HepG2 (cell line): Measurements from ENCODE around the gene ZFHX3. TPM values are rescaled to one million over a fixed set of nuclear protein-coding genes. Genes with fewer than 3 reads are reported as not detected.

Source experiments
- BCLAF1 ChIP-seq: fragments of 450-650 bp; IDR thresholded peaks from 2 replicates; pipeline ENCODE4 v1.6.1; 2017; ENCODE audit warnings: mild to moderate bottlenecking
- BRF2 ChIP-seq: sonication (generic); formaldehyde crosslinking; IDR thresholded peaks from 2 replicates; pipeline ENCODE4 v1.8.1; 2022; ENCODE audit warnings: mild to moderate bottlenecking, missing genetic modification reagents
- IRF2 ChIP-seq: IDR thresholded peaks from 2 replicates; pipeline ENCODE4 v1.6.1; 2018; ENCODE audit warnings: missing genetic modification reagents, missing compliant biosample characterization
- KDM6A ChIP-seq: IDR thresholded peaks from 2 replicates; pipeline ENCODE4 v1.6.1; 2016; ENCODE audit warnings: low read depth
- KLF13 ChIP-seq: sonication (generic); formaldehyde crosslinking; IDR thresholded peaks from 2 replicates; pipeline ENCODE4 v1.4.0; 2020; ENCODE audit warnings: mild to moderate bottlenecking, missing genetic modification reagents
- MAFK ChIP-seq, 2 experiments: IDR thresholded peaks in 1 of 2; conservative IDR thresholded peaks in 1 of 2; 2 replicates each; pipeline ENCODE4 v1.6.1; 2011; ENCODE audit warnings: improper control_type of control experiment in 2 of 2, low read length in 2 of 2
- SKI ChIP-seq: fragments of 450-650 bp; IDR thresholded peaks from one replicate; pipeline ENCODE4 v1.6.1; 2018; ENCODE audit warnings: mild to moderate bottlenecking; ENCODE audit not compliant: partially characterized antibody
- STAT5B ChIP-seq: sonication (generic); formaldehyde crosslinking; IDR thresholded peaks from 2 replicates; pipeline ENCODE4 v1.4.0; 2020; ENCODE audit warnings: missing genetic modification reagents
- TEAD3 ChIP-seq: optimal IDR thresholded peaks from 2 replicates; pipeline ENCODE3; 2016; ENCODE audit warnings: borderline replicate concordance
- TOPORS ChIP-seq: sonication (generic); formaldehyde crosslinking; IDR thresholded peaks from 2 replicates; pipeline ENCODE4 v1.8.0; 2023; ENCODE audit warnings: mild to moderate bottlenecking, missing genetic modification reagents
- ZBTB46 ChIP-seq: sonication (generic); formaldehyde crosslinking; IDR thresholded peaks from 2 replicates; pipeline ENCODE4 v1.4.0; 2020; ENCODE audit warnings: mild to moderate bottlenecking, missing genetic modification reagents, borderline replicate concordance
- ZNF619 ChIP-seq: sonication (generic); formaldehyde crosslinking; IDR thresholded peaks from 2 replicates; pipeline ENCODE4 v1.4.0; 2020; ENCODE audit warnings: mild to moderate bottlenecking, missing genetic modification reagents
- ZNF761 ChIP-seq: sonication (generic); formaldehyde crosslinking; conservative IDR thresholded peaks from 2 replicates; pipeline ENCODE4 v1.4.0; 2020; ENCODE audit warnings: mild to moderate bottlenecking, missing genetic modification reagents
- ZNF776 ChIP-seq: sonication (generic); formaldehyde crosslinking; IDR thresholded peaks from 2 replicates; pipeline ENCODE4 v1.4.0; 2020; ENCODE audit warnings: mild to moderate bottlenecking, missing genetic modification reagents
- ZSCAN5A ChIP-seq: sonication (generic); formaldehyde crosslinking; IDR thresholded peaks from 2 replicates; pipeline ENCODE4 v1.8.0; 2022; ENCODE audit warnings: mild to moderate bottlenecking, missing genetic modification reagents, borderline replicate concordance
- polyA plus RNA-seq, 8 experiments: library from polyadenylated mRNA; depleted of rRNA in 3 of 8; stranded (reverse) in 7 of 8; unstranded in 1 of 8; fragments of >200 nt; fragmentation: Illumina TruSeq in 4 of 8; extraction: Trizol in 4 of 8; gene quantifications; 2 replicates each; pipeline versions ENCODE4 v1.2.1 to v1.2.3, GENCODE V29; 2011 to 2016; ENCODE audit warnings: low read depth in 4 of 8, missing spikeins in 1 of 8, mixed read lengths in 1 of 8; ENCODE audit not compliant: insufficient read depth in 1 of 8
- total RNA-seq, 5 experiments: library from RNA; depleted of rRNA; stranded (reverse); fragments of >200 nt; fragmentation: Illumina TruSeq; extraction: Trizol; gene quantifications; 2 replicates each; pipeline ENCODE4 v1.2.3, GENCODE V29; 2016; ENCODE audit warnings: low read depth in 1 of 5
- TF ChIP-seq, protein P1 (sequence below): IDR thresholded peaks from 2 replicates; pipeline ENCODE4 v1.6.1; 2016; ENCODE audit warnings: missing genetic modification reagents, missing compliant biosample characterization
- TF ChIP-seq, protein P2 (sequence below): IDR thresholded peaks from 2 replicates; pipeline ENCODE4 v1.6.1; 2016
- TF ChIP-seq, protein P3 (sequence below): sonication (generic); formaldehyde crosslinking; IDR thresholded peaks from 2 replicates; pipeline ENCODE4 v1.5.1; 2020; ENCODE audit warnings: mild to moderate bottlenecking, missing genetic modification reagents

ZFHX3 gene
- total and polyA plus RNA-seq, 2 of the 13 experiments (the other 11 are each of a cell fraction or from before 2014, with no cell fraction given), result 5.0 to 6.0 TPM

DNA sequence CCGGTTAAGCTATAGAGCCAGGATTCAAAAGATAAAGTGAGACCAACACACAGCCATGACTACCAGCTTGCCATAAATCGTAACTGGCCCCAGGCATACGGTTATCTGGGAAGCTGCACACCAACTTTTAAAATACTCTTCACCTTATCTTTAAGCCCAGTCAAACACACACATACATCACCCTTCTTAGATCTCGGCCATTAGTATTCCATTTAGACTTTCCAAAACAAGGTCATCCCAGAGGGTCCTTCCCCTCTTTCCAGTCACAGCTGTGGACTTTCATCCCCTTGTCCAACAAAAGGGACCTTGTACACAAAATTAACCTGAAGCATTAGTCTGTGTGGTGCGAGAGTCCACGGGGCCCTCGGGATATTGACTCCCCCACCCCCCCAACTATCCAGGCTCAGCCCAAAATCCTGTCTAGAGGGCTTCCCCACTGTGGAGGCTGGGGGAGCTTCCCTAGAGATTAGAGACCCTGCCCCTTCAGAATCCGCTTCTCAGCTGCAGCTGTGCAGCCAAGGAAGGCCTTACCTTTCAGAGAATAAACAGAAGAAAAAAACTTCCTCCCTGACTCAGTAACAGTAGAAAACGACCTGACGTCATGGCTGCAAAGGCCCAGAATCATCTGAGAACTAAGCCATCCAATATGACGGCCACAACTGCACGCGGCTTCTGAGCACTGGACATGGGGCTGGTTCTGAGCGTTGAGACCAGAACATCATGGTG, 9.9 kb downstream of the ZFHX3 start (continued):
- TF ChIP-seq ZSCAN5A (CRISPR knock-in tag), result peak; percentile 32; the same call in 1 of the 2 replicates
- TF ChIP-seq TOPORS (CRISPR knock-in tag), result no peak
- no peak for TF ChIP-seq BCLAF1
- TF ChIP-seq ZBTB46 (CRISPR knock-in tag), result no peak; the same call in 1 of the 2 replicates
- TF ChIP-seq ZNF619 (CRISPR knock-in tag), result no peak
- TF ChIP-seq, protein P1, sequence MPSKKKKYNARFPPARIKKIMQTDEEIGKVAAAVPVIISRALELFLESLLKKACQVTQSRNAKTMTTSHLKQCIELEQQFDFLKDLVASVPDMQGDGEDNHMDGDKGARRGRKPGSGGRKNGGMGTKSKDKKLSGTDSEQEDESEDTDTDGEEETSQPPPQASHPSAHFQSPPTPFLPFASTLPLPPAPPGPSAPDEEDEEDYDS (CRISPR knock-in tag), result 0 out of 2 replicates have a peak, but pooled peaks have one; percentile 23
- TF ChIP-seq, protein P2, sequence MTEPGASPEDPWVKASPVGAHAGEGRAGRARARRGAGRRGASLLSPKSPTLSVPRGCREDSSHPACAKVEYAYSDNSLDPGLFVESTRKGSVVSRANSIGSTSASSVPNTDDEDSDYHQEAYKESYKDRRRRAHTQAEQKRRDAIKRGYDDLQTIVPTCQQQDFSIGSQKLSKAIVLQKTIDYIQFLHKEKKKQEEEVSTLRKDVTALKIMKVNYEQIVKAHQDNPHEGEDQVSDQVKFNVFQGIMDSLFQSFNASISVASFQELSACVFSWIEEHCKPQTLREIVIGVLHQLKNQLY (CRISPR knock-in tag), result no peak
- 0 out of 2 replicates have a peak, but pooled peaks have one; percentile 45 for TF ChIP-seq STAT5B (CRISPR knock-in tag)
- peak; percentile 70; the same call in 1 of the 2 replicates for TF ChIP-seq IRF2 (CRISPR knock-in tag)
- TF ChIP-seq BRF2, result no peak
- no peak for TF ChIP-seq KLF13 (CRISPR knock-in tag)
- no peak for TF ChIP-seq ZNF776 (CRISPR knock-in tag)
- peak; percentile 61 for TF ChIP-seq TEAD3 (CRISPR knock-in tag)
- TF ChIP-seq, protein P3, sequence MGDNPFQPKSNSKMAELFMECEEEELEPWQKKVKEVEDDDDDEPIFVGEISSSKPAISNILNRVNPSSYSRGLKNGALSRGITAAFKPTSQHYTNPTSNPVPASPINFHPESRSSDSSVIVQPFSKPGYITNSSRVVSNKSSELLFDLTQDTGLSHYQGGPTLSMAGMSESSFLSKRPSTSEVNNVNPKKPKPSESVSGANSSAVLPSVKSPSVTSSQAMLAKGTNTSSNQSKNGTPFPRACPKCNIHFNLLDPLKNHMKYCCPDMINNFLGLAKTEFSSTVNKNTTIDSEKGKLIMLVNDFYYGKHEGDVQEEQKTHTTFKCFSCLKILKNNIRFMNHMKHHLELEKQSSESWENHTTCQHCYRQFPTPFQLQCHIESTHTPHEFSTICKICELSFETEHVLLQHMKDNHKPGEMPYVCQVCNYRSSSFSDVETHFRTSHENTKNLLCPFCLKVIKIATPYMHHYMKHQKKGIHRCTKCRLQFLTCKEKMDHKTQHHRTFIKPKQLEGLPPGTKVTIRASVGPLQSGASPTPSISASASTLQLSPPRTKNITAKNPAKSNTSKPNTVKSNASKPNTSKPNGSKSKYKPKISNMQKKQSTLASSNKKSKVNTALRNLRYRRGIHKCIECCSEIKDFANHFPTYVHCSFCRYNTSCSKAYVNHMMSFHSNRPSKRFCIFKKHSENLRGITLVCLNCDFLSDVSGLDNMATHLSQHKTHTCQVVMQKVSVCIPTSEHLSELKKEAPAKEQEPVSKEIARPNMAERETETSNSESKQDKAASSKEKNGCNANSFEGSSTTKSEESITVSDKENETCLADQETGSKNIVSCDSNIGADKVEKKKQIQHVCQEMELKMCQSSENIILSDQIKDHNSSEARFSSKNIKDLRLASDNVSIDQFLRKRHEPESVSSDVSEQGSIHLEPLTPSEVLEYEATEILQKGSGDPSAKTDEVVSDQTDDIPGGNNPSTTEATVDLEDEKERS, result no peak
- TF ChIP-seq SKI, result peak; percentile 30
- no peak for TF ChIP-seq ZNF761 (CRISPR knock-in tag)
- peak; percentile 81 for TF ChIP-seq KDM6A (CRISPR knock-in tag)
- TF ChIP-seq MAFK (conservative IDR thresholded peaks at IDR 0.05 in 1 of 2, IDR thresholded peaks at IDR 0.05 in 1 of 2; ENCODE audit: low read length in 2 of 2), result no peak
